ENCODE results near the gene CALML3.

DNA sequence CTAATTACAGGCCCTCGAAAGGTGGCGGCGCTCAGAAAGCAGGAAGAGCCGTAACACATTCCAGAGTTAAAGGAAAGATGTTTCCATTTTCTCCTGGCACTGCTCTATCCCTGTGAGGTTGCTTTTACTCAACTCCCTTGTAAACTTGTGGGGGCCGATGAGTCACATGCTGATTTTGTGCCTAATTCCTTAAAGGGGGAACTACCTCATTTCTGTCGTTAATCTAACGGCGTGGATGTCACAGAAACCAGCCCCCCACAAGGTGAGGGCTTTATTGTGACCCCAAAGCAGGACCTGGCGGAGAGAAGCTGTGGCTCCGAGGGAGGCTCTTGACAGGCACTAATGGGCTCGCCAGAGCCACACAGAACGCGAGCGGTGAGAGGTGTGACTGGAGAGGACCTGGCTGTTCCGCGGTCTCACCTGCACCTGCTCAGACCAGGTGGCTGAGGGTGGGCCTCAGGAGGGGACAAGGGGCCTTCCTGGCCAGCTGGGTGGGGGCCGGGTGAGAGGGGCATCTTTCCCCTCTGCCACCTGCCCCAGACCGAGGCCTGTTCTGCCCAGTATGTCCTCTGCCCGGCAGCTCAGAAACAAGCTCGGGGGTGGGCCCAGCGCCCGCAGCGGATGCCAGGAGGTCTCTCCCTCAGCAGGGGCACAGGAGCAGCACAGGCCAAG lies 50.9 kb downstream of the CALML3 start:
- TF ChIP-seq CHD2 (IDR thresholded peaks at IDR 0.05; ENCODE audit: low read length) (no peak), PHF8 (conservative IDR thresholded peaks at IDR 0.05; ENCODE audit: low read depth, low read length) (no peak), EP300 (IDR thresholded peaks at IDR 0.05; ENCODE audit: borderline replicate concordance in 1 of 2, low read depth in 2 of 2, low read length in 2 of 2) (no peak), CTCF (IDR thresholded peaks at IDR 0.05; ENCODE audit: control extremely low read depth in 1 of 3, insufficient read depth in 1 of 3, low read depth in 1 of 3, low read length in 3 of 3) (no peak), MAFK (IDR thresholded peaks at IDR 0.05; ENCODE audit: low read depth, low read length) (no peak), POLR2A (IDR thresholded peaks at IDR 0.05; ENCODE audit: control extremely low read depth in 1 of 2, low read depth in 2 of 2, low read length in 2 of 2) (no peak), SAP30 (IDR thresholded peaks at IDR 0.05; ENCODE audit: insufficient read depth, insufficient replicate concordance, low read length) (no peak), CREB1 (IDR thresholded peaks at IDR 0.05) (no peak)

Data from H1 (cell line).